IMR-90 (cell line): ENCODE data around the gene HEPACAM. TPM values are rescaled to one million over a fixed set of nuclear protein-coding genes. Genes with fewer than 3 reads are reported as not detected.

ENCODE experiments used
- ATAC-seq: fragments of 200-7000 bp; cut with Tn5 transposase; 2 replicates; pipeline ENCODE4 v1.9.1; 2020; ENCODE audit warnings: low read depth, mild to moderate bottlenecking, moderate library complexity
- BruUV-seq: library from RNA; stranded (reverse); fragments of 400-500 nt; replicated peaks from 2 replicates; lab custom pipeline; 2021; lab: Mats Ljungman, UMichigan
- CTCF ChIA-PET: fragments of 300-600 bp; formaldehyde crosslinking; extraction: SDS; loops from one replicate; lab custom pipeline; 2021; ENCODE audit warnings: antibody characterized with exemption; lab: Yijun Ruan, JAX
- POLR2A ChIA-PET: fragments of 300-600 bp; sonication (Branson Sonifier 250); formaldehyde crosslinking; loops from one replicate; lab custom pipeline; 2022; ENCODE audit warnings: antibody characterized with exemption; ENCODE audit not compliant: unreplicated experiment; lab: Charles Lee
- DNase-seq: peaks from one replicate; pipeline ENCODE4 v3.0.0; 2013
- H2AFZ ChIP-seq: replicated peaks from 2 replicates; pipeline ENCODE3; 2013; ENCODE audit warnings: low read length, mild to moderate bottlenecking; ENCODE audit not compliant: poor library complexity
- H2AK5ac ChIP-seq: 2 replicates; pipeline ENCODE4 v1.6.1; 2013; ENCODE audit warnings: low read depth, low read length, inconsistent platforms
- H2AK9ac ChIP-seq: replicated peaks from 2 replicates; pipeline ENCODE3; 2013; ENCODE audit warnings: mild to moderate bottlenecking, low read depth, low read length, moderate library complexity; ENCODE audit not compliant: poor library complexity
- H2BK120ac ChIP-seq: 2 replicates; pipeline ENCODE4 v1.6.1; 2013; ENCODE audit warnings: low read depth, low read length, inconsistent platforms
- H2BK15ac ChIP-seq: 3 replicates; pipeline ENCODE4 v1.6.1; 2013; ENCODE audit warnings: low read depth, low read length, inconsistent platforms
- H2BK20ac ChIP-seq: 2 replicates; pipeline ENCODE4 v1.6.1; 2013; ENCODE audit warnings: low read depth, mild to moderate bottlenecking, inconsistent platforms, low read length, moderate library complexity
- H2BK5ac ChIP-seq: 2 replicates; pipeline ENCODE4 v1.6.1; 2013; ENCODE audit warnings: mild to moderate bottlenecking, low read depth, low read length, inconsistent platforms; ENCODE audit not compliant: poor library complexity, severe bottlenecking
- H3K14ac ChIP-seq: replicated peaks from 2 replicates; pipeline ENCODE4 v1.6.1; 2013; ENCODE audit warnings: low read depth, low read length, inconsistent platforms
- H3K18ac ChIP-seq: 2 replicates; pipeline ENCODE4 v1.6.1; 2013; ENCODE audit warnings: low read depth, low read length, control low read depth
- H3K23ac ChIP-seq: 2 replicates; pipeline ENCODE4 v1.6.1; 2013; ENCODE audit warnings: low read depth, low read length, inconsistent platforms
- H3K27ac ChIP-seq: 2 replicates; pipeline ENCODE4 v1.5.1; 2013; ENCODE audit warnings: mild to moderate bottlenecking, control low read depth, low read length; ENCODE audit not compliant: insufficient read depth
- H3K27me3 ChIP-seq: 2 replicates; pipeline ENCODE4 v1.6.1; 2013; ENCODE audit warnings: low read length; ENCODE audit not compliant: control insufficient read depth, insufficient read depth
- H3K36me3 ChIP-seq: 2 replicates; pipeline ENCODE4 v1.6.1; 2013; ENCODE audit warnings: low read length, mixed read lengths; ENCODE audit not compliant: control insufficient read depth, insufficient read depth
- H3K4ac ChIP-seq: 2 replicates; pipeline ENCODE4 v1.6.1; 2013; ENCODE audit warnings: low read depth, low read length, inconsistent platforms
- H3K4me1 ChIP-seq: 2 replicates; pipeline ENCODE4 v1.6.1; 2013; ENCODE audit warnings: low read length, mixed read lengths; ENCODE audit not compliant: control insufficient read depth, insufficient read depth
- H3K4me2 ChIP-seq: 2 replicates; pipeline ENCODE4 v1.6.1; 2013; ENCODE audit warnings: low read depth, mild to moderate bottlenecking, control low read depth, low read length, moderate library complexity
- H3K4me3 ChIP-seq: 2 replicates; pipeline ENCODE4 v1.5.1; 2013; ENCODE audit warnings: low read depth, mild to moderate bottlenecking, control low read depth, low read length, moderate library complexity; ENCODE audit not compliant: insufficient read depth
- H3K56ac ChIP-seq: 2 replicates; pipeline ENCODE4 v1.6.1; 2013; ENCODE audit warnings: low read length, inconsistent platforms; ENCODE audit not compliant: insufficient read depth; ENCODE audit errors: extremely low read depth
- H3K79me1 ChIP-seq, 2 experiments: 2 replicates each; pipeline ENCODE4 v1.6.1; 2013; ENCODE audit warnings: low read length in 2 of 2, inconsistent platforms in 1 of 2, low read depth in 1 of 2
- H3K9ac ChIP-seq: 2 replicates; pipeline ENCODE4 v1.6.1; 2013; ENCODE audit warnings: low read depth, low read length, control low read depth
- H3K9me1 ChIP-seq: 2 replicates; pipeline ENCODE4 v1.6.1; 2013; ENCODE audit warnings: low read length, inconsistent platforms; ENCODE audit not compliant: insufficient read depth
- H3K9me3 ChIP-seq: 2 replicates; pipeline ENCODE4 v1.6.1; 2013; ENCODE audit warnings: low read length; ENCODE audit not compliant: control insufficient read depth, insufficient read depth
- H4K20me1 ChIP-seq: 2 replicates; pipeline ENCODE4 v1.6.1; 2013; ENCODE audit warnings: low read length, inconsistent platforms; ENCODE audit not compliant: insufficient read depth
- H4K5ac ChIP-seq: 2 replicates; pipeline ENCODE4 v1.6.1; 2013; ENCODE audit warnings: mild to moderate bottlenecking, low read depth, low read length, control low read depth
- H4K8ac ChIP-seq, 2 experiments: 2 replicates each; pipeline ENCODE4 v1.6.1; 2013; ENCODE audit warnings: low read depth in 2 of 2, low read length in 2 of 2, control low read depth in 1 of 2, inconsistent platforms in 1 of 2
- H4K91ac ChIP-seq: 2 replicates; pipeline ENCODE4 v1.6.1; 2013; ENCODE audit warnings: low read depth, low read length, inconsistent platforms; ENCODE audit not compliant: insufficient read depth
- BHLHE40 ChIP-seq: fragments of 150-350 bp; IDR thresholded peaks from 2 replicates; pipeline ENCODE4 v1.6.1; 2016; ENCODE audit warnings: mild to moderate bottlenecking, low read depth, low read length
- CTCF ChIP-seq: conservative IDR thresholded peaks from 2 replicates; pipeline ENCODE4 v1.5.1; 2012; ENCODE audit warnings: mild to moderate bottlenecking, low read depth, low read length, improper control_type of control experiment
- ELK1 ChIP-seq: fragments of 150-350 bp; IDR thresholded peaks from 2 replicates; pipeline ENCODE4 v1.6.1; 2016; ENCODE audit warnings: low read depth, mild to moderate bottlenecking, low read length, moderate library complexity, borderline replicate concordance
- FOS ChIP-seq: fragments of 150-350 bp; IDR thresholded peaks from 2 replicates; pipeline ENCODE4 v1.6.1; 2016; ENCODE audit warnings: low read depth, low read length
- MXI1 ChIP-seq: IDR thresholded peaks from 2 replicates; pipeline ENCODE4 v1.6.1; 2012; ENCODE audit warnings: low read depth, mild to moderate bottlenecking, low read length, moderate library complexity, borderline replicate concordance
- NFE2L2 ChIP-seq: fragments of 150-350 bp; IDR thresholded peaks from 2 replicates; pipeline ENCODE4 v1.6.1; 2016; ENCODE audit warnings: low read depth, mild to moderate bottlenecking, low read length
- POLR2A ChIP-seq: IDR thresholded peaks from 2 replicates; pipeline ENCODE4 v1.6.1; 2012; ENCODE audit warnings: mild to moderate bottlenecking, low read depth, low read length
- RFX5 ChIP-seq: IDR thresholded peaks from 2 replicates; pipeline ENCODE4 v1.8.0; 2012; ENCODE audit warnings: low read depth, mild to moderate bottlenecking, low read length, moderate library complexity
- SMC3 ChIP-seq: fragments of 150-350 bp; IDR thresholded peaks from 2 replicates; pipeline ENCODE4 v1.6.1; 2016; ENCODE audit warnings: low read depth, mild to moderate bottlenecking, antibody characterized with exemption, low read length, moderate library complexity
- USF2 ChIP-seq: fragments of 150-350 bp; IDR thresholded peaks from 2 replicates; pipeline ENCODE4 v1.6.1; 2017; ENCODE audit warnings: mild to moderate bottlenecking, antibody characterized with exemption, low read length, low read depth
- WGBS, 2 experiments: methylation state at CpG; one replicate each; pipeline versions ENCODE4 v1.1.5 to v1.1.7; 2013; ENCODE audit warnings: missing lambda C conversion rate in 2 of 2; ENCODE audit not compliant: insufficient read length in 1 of 2; ENCODE audit errors: extremely low coverage in 2 of 2; 5-methylcytosine and 5-hydroxymethylcytosine counted together
- dilution Hi-C: fragments of 300-500 bp; cut with HindIII; formaldehyde crosslinking; loops from one replicate; pipeline ENCODE4 v1.14.3; 2018; ENCODE audit warnings: low sequenced_read_pairs; ENCODE audit not compliant: unreplicated experiment
- in situ Hi-C: fragments of 300-500 bp; cut with MboI; formaldehyde crosslinking; loops from 3 replicates; pipeline ENCODE4 v1.14.3; 2019; ENCODE audit warnings: low sequenced_read_pairs, inconsistent platforms, mixed read lengths
- intact Hi-C: fragments of 100-400 bp; cut with micrococcal nuclease; formaldehyde crosslinking; loops from 2 replicates; pipeline ENCODE4 v1.10.0; 2022
- polyA plus RNA-seq, 3 experiments: library from polyadenylated mRNA; depleted of rRNA; stranded (reverse); fragments of >200 nt; gene quantifications; 2 replicates each; pipeline ENCODE4 v1.2.3, GENCODE V29; 2012; ENCODE audit warnings: low replicate concordance in 1 of 3
- total RNA-seq: library from RNA; depleted of rRNA; stranded (reverse); fragments of >200 nt; gene quantifications from 2 replicates; pipeline ENCODE4 v1.2.3, GENCODE V29; 2012

HEPACAM gene
- total and polyA plus RNA-seq, 2 of the 4 experiments (the other 2 are of a cell fraction), result 0.09 to 0.18 TPM

DNA sequence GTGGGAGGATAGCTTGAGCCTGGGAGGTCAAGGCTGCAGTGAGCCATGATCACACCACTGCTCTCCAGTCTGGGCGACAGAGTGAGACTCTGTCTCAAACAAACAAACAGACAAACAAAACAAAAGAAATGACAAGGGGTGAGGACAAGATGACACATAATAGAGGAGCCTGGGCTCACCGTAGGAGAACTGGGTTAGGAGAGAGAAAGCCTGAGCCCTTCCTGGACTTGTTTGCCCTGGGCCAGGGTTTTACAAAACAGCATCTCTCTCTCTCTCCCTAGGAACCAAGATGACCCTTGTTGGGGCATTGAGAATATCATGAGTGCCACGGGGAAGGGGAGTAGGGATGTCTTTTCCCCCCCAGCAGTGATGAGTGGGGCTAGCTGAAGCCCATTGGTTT lies 54.9 kb downstream of the HEPACAM start:
- Histone ChIP-seq H3K9me1 (peaks cover 3% of the 10 kb centered on the region; the same call in 1 of the 2 replicates), H3K27me3 (no peaks in the 10 kb centered on the region), H3K4ac (no peak overlapping the region), H3K9me3 (no peaks in the 10 kb centered on the region), H2BK20ac (no peak overlapping the region), H3K14ac (no peak overlapping the region), H3K27ac (no peak overlapping the region), H3K18ac (no peak overlapping the region), H2AK9ac (no peak overlapping the region), H4K20me1 (no peaks in the 10 kb centered on the region), H3K4me2 (no peak overlapping the region), H3K9ac (no peak overlapping the region), H2AK5ac (no peak overlapping the region), H3K79me1 (peaks cover 6 to 21% of the 10 kb centered on the region in 2 experiments; a peak in 3 of 4 replicates), H3K4me3 (no peak overlapping the region), H4K91ac (no peak overlapping the region), H3K56ac (no peak overlapping the region), H3K4me1 (peaks cover 3% of the 10 kb centered on the region), H4K8ac (no peak overlapping the region), H2BK5ac (no peak overlapping the region), H2BK15ac (no peak overlapping the region), H3K36me3 (no peaks in the 10 kb centered on the region), H2BK120ac (no peak overlapping the region), H3K23ac (no peak overlapping the region), H2AFZ (no peak overlapping the region), H4K5ac (no peak overlapping the region)
- no peak for TF ChIP-seq POLR2A
- no peak for TF ChIP-seq FOS
- no peak for TF ChIP-seq SMC3
- TF ChIP-seq RFX5, result no peak
- no peak for TF ChIP-seq ELK1
- no peak for TF ChIP-seq MXI1
- TF ChIP-seq CTCF, result no peak
- TF ChIP-seq NFE2L2, result no peak
- no peak for TF ChIP-seq BHLHE40
- TF ChIP-seq USF2, result no peak
- dilution Hi-C loops (no loop called here), in situ Hi-C loops (no loop called here), intact Hi-C loops (no loop called here)
- no peak for ATAC-seq
- DNase-seq, result no peak
- CTCF ChIA-PET, result no interaction called here
- no TSS peak for BruUV-seq
- POLR2A ChIA-PET, result no interaction called here
- WGBS, 2 experiments, result 100% methylated on average over 1 of the region's 3 CpGs; no CpG with 5 or more reads in 1 of the 2 experiments
